Activated T-cell treated with anti-CD3 and anti-CD28 coated beads for 48 hours (primary cell): ENCODE data around the gene TEN1.
A peak's percentile ranks its signal among the peaks of the same experiment; 100 is the strongest.
"Not testable (repeated sequence)": the region's sequence is repeated elsewhere in the genome, so short reads cannot be mapped to it uniquely, and the experiment has no call there.

Experiments
- DNase-seq: peaks from one replicate; pipeline ENCODE4 v3.0.0-alpha.2; 2020; ENCODE audit warnings: low read depth

The TEN1 gene, protein sequence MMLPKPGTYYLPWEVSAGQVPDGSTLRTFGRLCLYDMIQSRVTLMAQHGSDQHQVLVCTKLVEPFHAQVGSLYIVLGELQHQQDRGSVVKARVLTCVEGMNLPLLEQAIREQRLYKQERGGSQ

DNA sequence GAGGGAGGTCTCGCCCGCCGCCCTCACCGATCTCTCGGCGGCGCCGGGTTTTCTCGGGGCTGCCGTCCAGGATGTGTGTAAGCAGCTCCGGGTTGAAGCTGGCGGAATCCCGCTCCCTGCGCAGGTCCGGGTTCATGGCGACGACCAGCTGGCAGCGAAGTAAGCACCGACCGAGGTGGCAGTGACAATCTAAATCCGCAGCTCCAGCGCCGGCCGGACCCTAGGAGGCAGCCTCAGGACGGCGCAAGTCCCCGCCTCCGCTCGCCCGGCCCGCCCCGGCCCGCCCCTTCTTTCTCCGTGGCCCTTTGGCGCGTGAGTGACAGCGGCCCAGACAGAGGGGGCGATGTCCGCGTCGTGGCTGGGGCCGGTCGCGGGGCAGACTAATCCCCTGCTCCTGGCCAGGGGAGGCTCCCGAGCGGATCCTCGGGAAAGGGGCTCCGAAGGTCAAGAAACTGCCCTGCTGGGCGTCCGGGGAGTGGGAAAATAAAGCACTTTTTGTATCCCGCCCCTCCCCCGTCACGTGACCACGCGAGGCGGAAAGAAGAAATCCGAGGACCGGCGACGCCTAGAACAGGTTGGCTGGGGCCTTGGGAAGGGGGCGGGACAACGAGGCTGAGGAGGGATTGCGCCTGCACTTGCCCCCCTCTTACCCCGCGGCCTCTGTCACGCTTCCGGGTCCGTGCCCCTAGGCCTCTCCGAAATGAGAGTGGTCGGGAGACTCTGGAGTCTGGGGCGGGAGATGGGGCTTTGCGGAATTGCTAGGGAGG, at the start of gene TEN1, which contains the start of gene ACOX1:
Gene TEN1, plus strand, starts transcription at position 303 of the 767 bp plus-strand sequence. CDS start 6,953 bp downstream, outside the sequence.
Gene ACOX1, minus strand, starts transcription at position 229 of the 767 bp plus-strand sequence. Its CDS starts 93 bp downstream, at position 136.
- DNase-seq = peak; percentile 93

DNA sequence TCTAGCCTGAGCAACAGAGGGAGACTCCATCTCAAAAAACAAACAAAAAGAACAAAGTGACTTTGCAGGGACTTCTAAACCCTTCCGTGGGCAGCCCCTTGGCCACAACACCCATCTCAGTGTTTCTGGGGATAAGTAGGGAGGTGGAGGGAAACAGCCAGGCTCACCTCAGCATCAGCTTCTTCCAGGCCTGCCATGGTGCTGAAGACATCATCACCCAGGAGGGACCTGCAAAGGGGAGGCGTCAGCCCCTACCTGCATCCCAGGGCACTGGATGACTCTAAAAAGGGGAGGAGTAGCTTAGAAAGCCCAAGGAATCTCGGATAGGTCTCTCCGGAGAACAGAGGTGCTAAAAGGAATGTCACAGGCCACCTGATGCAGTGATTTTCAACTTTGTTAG, 48.0 kb upstream of the TEN1 start:
- DNase-seq = no peak

DNA sequence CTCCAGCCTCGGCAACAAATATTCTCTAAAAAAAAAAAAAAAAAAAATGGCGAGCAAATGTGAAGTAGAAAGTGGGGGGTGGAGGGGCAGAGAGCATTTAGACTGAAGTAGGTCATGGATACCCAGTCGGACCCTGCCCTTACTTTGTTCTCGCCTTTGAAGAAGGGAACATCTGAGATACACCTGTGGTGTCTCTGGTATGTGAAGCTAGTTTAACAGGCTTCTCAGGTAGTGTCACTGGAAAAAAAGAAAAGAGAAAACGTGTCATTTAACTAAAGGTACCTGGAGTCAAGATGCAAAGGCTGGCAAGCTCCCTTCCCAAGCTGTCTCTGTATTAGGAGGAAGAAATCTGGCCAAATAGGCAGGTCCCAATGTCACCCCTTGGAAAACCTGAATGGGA, 46.2 kb upstream of the TEN1 start:
- DNase-seq = no peak

DNA sequence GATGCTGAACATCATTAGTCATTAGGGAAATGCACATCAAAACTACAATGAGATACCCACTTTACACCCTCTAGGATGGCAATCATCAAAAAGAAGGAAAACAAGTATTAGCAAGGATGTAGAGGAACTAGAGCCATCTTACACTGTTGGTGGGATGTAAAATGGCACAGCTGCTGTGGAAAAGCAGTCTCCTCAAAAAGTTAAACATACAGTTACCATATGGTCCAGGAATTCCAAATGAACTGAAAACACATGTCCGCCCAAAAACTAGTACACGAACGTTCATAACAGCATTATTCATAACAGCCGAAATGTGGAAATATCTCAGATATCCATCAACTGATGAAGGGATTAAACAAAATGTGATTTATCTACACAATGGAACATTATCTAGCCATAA, 45.2 kb upstream of the TEN1 start:
- no peak for DNase-seq

DNA sequence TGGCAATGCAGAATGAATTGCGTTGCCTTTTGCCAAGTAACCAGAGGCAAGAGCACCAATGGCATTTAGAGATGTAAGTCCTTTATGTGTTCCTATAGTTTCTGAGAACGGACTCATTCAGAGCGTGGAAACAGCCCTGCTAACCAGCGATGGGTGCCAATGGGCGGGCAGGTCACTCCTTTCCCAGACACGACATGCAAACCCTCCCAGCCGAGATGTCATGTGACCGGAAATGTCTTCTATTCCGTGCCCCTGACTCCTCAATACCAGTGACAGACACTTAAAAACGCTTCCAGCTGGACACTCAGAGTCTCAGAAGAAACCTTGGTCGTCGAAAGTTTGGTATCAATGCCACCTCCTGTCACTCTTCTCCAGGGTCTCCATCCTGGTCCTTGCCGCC, 41.4 kb upstream of the TEN1 start:
- DNase-seq = no peak

DNA sequence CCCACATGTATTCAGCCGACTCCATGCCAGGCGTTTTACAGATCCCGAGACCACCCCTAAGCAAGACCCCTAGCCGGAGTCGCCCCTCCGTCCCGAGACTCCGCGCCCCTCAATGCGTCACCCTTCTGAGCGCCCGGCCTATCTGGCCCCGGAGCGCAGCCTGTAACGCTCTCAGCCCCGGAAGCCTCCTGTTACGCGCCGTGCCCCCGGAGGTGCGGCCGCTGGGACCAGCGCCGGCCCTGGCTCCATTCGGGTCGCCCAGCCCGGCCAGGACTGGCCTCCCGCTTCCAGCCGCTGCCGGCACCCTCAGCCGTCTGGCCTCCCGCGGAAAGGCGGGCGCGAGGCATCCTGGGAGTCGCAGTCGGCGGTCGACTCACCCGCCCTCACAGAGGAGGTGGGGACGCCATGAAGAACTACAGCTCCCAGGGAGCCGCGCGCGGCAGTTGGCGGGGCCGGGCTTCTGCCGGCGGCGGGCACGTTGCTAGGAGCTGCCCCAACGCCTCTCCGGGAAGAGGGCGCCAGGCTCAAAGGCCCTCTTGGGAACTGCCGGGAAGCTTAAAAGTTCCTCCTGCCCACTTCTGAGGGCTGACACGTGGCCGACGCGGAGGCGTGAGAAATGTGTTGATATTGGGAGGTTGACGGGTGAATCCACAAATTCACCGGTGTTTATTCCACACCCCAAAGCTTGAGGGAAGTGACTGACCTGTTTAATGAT, 38.2 kb upstream of the TEN1 start, which contains the start of gene FBF1:
Gene FBF1, minus strand, starts transcription at position 316 of the 715 bp plus-strand sequence. CDS start 2,893 bp downstream, outside the sequence.
- DNase-seq = peak; percentile 89

DNA sequence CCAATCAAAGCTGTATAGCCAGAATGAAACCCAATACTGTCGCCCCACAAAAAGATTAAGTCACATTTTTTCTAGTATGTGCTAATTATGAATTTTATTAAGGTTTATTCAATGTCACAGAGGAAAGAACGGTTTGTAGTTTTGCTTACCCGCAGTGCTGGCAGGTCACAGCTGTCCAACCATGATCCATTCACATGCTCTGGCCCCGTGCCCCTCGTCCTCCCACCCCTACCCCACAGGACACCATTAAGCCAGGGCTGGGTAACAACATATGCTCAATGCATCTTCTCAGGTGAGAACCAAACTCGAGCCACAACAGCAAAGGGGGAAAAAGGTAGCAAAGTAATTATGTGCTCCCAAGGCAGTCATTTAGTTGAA, 37.6 kb upstream of the TEN1 start:
- no peak for DNase-seq

DNA sequence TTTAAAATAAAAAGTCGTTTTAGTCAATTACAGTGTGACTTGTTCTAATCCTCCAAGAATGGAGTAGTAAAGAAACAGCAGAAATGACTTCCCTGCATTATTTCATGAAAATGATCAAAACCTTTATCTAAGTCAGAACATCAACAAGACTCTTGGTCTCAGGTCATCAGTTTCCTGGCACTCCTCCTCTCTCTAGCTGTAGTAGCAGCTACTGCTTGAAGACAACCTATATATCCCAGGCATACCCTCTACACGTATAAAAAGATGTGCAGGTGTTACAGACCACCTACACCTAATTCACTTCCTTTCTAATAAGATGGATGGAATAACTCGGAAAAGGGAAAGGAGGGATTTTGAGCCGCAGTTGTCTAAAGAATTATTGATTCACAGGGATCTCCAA, 36.6 kb upstream of the TEN1 start:
- DNase-seq = no peak

DNA sequence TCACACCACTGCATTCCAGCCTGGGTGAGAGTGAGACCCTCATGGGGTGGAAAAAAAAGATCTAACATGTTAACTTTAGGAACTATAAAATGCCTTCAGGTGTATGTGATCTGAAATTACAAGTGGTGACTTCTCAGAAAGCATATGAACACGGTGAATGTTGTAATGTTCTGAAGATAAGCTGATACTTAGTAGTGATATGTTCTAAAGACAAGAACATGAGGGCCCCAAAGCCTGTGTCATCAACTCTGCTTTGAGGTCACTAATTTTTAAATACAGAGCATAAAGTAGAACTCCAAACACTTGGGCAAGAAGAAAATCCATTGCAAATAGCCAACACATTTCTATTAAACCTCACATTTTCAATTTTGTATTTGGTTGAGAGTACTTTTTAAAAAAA, 35.5 kb upstream of the TEN1 start:
- DNase-seq = no peak

DNA sequence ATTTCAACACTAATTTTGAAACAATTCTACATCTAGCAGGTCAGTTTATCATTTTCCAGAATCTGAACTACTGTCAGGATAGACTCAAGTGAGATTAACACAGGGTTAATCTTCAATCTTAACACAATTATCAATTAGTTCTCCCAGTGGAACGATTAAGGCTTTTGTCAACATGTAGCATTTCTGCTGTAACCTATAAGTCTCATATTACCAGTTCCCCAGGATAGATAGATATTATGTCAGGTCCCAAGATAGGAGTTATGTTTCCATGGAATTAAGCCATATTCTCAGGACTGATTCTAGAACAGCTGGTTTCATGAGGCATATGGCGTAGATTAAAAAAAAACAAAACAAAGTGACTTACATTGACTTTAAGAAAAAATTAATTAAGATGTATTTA, 33.8 kb upstream of the TEN1 start:
- DNase-seq = no peak

DNA sequence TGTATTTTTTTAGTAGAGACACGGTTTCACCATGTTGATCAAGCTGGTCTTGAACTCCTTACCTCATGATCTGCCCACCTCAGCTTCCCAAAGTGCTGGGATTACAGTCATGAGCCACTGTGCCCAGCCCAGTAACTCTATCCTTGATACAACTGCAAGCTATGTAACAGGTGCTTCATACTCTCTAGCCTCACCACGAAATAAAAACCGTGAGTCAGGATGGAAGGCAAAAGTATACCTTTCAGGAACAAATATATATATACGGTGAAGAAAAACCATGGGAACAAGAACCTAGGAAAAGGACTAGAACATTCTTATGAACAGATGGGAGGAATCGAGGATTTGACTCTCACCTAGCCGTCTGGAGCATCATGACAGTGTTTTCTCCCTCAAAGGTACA, 28.6 kb upstream of the TEN1 start:
- DNase-seq = no peak

DNA sequence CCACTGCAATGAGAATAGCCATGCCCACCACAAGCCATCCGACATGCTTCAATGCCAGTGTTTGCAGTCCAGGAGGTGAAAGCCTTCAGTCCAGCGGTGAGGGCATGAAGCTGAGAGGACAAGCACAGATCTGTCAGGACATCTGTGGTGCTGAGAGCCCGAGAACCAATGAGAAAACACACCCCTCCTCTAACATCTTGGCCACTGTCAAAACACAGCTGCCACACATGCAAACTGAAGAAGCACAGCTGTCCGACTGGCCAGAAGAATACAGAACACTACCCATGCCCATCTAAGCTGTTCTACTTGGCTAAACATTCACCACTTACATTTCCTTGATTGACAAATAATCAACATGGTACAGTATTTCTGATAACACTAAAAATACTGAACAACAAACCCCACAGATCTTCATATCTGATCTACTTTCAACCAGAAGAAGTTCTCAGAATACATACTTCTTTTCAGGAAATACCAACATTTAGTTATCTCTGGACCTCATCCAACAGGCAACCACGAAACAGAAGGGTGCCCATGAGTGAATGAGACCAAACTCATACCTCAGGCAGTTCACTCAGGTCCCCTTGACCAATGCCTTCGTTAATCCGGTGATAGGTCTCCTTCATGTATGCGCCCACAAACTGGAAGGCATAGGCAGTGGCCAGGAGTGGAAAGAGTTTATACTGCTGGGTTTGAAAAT, 28.0 kb upstream of the TEN1 start:
- DNase-seq = no peak

DNA sequence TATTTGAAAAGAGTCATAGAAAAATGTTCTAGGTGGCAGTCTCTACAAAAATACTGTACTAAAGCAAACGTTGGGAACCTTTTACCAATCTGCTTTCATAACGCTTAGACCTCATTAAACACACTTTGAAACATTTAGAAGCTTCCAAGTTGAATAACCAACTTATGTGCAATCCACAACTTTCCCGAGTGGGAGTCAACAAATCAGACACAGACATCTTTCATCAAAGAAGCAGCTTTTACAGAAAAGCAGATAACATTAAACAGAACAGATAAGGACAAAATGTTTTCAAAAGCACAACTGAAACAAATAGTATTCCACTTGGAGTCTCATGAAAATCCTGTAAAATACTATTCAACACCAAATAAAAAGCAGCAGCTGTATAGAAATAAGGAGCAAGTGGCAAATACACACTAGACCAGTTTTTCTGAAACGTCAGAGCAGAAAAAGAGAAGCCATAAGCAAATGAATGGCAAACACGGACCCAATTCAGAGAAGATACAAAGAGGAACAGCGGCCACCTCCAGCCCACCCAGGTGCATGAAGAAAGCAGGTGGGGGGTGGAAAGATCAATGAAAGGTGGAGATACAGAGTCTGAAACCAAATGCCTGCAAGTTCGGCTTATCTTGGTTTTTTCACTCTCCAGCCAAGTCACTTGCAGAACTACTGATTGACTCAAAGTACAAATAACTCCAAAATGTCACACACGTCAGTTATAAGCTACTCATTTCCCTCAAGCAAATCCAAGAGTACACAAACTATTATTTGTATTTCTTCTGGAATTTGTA, 19.8 kb upstream of the TEN1 start:
- DNase-seq = no peak

DNA sequence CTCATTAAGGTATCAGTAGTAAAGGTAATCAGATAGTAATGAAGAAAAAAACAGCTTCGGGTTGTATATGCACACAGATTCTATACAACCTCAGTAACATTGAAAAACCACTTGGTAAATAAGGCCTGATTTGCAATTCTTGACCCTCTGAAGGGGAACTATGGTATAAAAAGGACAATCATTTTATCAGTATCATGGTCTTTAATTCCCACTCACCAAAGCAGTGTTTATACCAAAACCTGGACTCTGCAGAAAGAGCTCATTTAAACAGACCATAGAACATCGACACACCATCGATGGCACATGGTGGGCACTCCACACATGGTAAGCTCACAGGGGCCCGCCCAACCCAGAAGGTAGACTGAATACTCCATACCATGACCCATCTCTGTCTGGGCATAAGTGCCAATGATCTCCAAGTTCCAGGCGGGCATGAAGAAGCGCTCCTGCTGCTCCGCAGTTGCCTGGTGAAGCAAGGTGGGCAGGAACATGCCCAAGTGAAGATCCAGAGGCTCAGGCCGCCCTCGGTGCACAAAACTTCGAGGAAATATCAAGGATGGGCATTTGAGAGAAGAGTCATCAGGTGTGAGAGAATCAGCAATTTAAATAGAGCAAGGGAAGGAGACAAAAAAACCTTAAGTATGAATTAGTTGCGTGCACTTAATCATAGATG, 19.1 kb upstream of the TEN1 start:
- DNase-seq = no peak

DNA sequence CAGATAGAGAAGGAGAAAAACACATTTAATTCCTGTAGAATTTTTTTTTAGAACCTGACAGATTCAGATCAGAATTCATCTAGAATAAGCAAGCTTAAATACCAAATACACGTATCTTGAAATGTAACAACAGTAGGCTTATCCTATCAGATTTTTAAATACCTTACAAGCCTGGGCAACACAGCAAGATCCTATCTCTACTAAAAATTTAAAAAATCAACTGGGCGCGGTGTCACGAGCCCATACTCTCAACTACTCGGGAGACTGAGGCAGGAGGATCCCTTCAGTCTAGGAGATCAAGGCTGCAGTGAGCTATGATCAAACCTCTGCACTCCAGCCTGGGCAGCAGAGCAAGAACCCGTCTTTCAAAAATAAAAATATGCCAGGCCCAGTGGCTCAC, 13.6 kb upstream of the TEN1 start:
- DNase-seq = no peak

DNA sequence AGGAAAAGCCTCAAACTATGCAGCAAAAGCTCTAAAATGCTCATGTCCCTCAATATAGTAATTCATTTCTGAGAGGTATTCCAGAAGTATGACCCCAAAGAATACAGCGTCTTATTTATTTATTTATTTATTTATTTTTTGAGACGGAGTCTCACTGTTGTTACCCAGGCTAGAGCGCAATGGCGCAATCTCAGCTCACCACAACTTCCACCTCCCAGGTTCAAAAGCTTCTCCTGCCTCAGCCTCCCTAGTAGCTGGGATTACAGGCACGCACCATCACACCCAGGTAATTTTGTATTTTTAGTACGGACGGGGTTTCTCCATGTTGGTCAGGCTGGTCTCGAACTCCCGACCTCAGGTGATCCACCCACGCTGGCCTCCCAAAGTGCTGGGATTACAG, 10.0 kb upstream of the TEN1 start:
- not testable (repeated sequence) for DNase-seq

DNA sequence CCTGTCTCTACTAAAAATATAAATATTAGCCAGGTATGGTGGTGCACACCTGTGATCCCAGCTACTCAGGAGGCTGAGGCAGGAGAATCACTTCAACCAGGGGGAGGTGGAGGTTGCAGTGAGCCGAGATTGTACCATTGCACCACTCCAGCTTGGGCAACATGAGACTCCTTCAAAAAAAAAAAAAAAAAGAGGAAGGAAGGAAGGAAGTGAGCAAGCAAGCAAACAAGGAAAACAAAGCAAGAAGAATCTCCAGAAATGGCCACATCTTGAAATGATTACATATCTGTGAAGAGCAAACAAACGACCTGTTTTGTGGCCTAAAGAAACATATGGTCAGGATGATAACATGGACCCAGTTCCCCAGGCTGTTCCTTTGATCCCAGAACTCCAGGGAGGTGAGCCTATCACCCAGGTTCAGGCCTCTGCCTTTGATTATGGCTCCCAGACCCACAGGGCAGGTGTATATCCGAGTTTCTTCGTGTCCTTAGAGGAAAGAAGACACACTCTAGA, 9.0 kb upstream of the TEN1 start:
- DNase-seq = no peak

DNA sequence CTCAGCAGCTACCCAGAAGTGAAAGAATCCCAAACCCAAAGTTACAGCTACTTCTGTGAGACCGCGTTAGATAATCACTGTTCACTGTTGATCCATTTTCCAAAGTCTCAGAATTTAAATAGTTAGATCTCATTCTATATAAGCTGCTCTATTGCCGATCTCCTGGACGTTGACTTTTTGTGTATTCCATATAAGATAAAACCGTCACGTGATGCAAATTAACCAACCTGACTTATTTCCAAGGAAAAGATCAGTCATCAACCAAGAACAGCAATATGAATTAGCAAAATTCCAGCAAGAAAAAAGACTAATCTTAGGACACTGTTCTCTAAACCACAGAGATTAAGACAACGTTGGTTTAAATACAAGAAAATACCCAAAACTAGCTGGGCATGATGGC, 8.4 kb upstream of the TEN1 start:
- no peak for DNase-seq

DNA sequence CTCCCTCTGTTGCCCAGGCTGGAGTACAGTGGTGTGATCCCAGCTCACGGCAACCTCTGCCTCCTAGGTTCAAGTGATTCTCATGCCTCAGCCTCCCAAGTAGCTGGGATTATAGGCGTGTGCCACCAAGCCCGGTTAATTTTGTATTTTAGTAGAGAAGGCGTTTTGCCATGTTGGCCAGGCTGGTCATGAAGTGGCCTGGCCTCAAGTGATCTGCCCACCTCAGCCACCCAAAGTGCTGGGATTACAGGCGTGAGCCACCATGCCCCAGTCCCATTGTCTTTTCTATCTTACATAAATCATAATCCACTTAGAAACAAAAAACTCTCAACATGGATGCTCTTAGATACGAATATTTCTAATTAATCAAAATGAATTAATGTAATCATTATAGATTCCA, 3.9 kb upstream of the TEN1 start:
- DNase-seq = not testable (repeated sequence)

DNA sequence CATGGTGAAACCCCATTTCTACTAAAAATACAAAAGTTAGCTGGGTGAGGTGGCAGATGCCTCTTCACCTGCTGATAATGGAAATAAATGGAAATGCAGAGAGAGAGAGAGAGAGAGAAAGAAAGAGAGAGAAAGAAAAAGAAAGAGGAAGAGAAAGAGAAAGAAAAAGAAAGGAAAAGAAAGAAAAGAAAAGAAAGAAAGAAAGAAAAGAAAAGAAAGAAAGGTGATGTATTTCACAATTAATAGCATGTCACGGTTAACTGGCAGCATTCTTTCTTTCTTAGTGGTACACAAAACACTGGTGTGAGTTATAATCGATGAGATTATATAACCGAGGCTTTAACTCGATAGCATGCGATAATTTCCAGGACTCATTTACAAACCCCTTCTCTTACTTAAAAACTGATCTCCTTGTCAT, 3.3 kb upstream of the TEN1 start:
- DNase-seq = no peak
